ENCODE measurements around the gene SH2B3.

GRCh38 chr12:111417290-111417689 lies 11.6 kb downstream of the SH2B3 start:
- TF ChIP-seq CTCF (IDR thresholded peaks at IDR 0.05; ENCODE audit: insufficient read depth, low read length, poor library complexity, severe bottlenecking) = no peak
- TF ChIP-seq EZH2phosphoT487 (conservative IDR thresholded peaks at IDR 0.05; ENCODE audit: low read length) = no peak

Data from SU-DHL-6 (cell line).